H1 (cell line): ENCODE measurements around the gene ARHGAP21. TPM values are rescaled to one million over a fixed set of nuclear protein-coding genes. Genes with fewer than 3 reads are reported as not detected.

Experiments used
- CTCF ChIA-PET: fragments of 300-600 bp; sonication (Branson Sonifier 250); formaldehyde crosslinking; loops from one replicate; lab custom pipeline; 2021; ENCODE audit not compliant: partially characterized antibody; lab: Charles Lee
- POLR2A ChIA-PET: fragments of 300-600 bp; sonication (Branson Sonifier 250); formaldehyde crosslinking; loops from one replicate; lab custom pipeline; 2021; ENCODE audit warnings: inconsistent platforms; ENCODE audit not compliant: partially characterized antibody; lab: Charles Lee
- DNase-seq, 2 experiments: peaks; one replicate each; pipeline versions ENCODE4 v3.0.0 to v3.0.0-alpha.2; 2010 to 2022; ENCODE audit warnings: low spot score in 2 of 2, low read depth in 1 of 2, mixed read lengths in 1 of 2
- FAIRE-seq: peaks from 2 replicates; lab custom pipeline; 2011; peaks lifted over from hg19 to GRCh38; lab: Jason Lieb, UNC
- H2AFZ ChIP-seq: 2 replicates; pipeline ENCODE4 v1.8.1; 2012; ENCODE audit warnings: low read length, inconsistent platforms
- H2AK5ac ChIP-seq: 2 replicates; pipeline ENCODE4 v1.6.1; 2013; ENCODE audit warnings: low read depth, low read length
- H2BK120ac ChIP-seq: replicated peaks from 2 replicates; pipeline ENCODE3; 2013; ENCODE audit warnings: low read depth, low read length, inconsistent platforms
- H2BK12ac ChIP-seq: 2 replicates; pipeline ENCODE4 v1.6.1; 2013; ENCODE audit warnings: low read depth, low read length
- H2BK15ac ChIP-seq: 2 replicates; pipeline ENCODE4 v1.6.1; 2013; ENCODE audit warnings: low read length
- H2BK20ac ChIP-seq: 2 replicates; pipeline ENCODE4 v1.6.1; 2013; ENCODE audit warnings: low read length
- H2BK5ac ChIP-seq: 2 replicates; pipeline ENCODE4 v1.6.1; 2013; ENCODE audit warnings: low read depth, low read length
- H3K14ac ChIP-seq: 2 replicates; pipeline ENCODE4 v1.6.1; 2013; ENCODE audit warnings: inconsistent platforms; ENCODE audit not compliant: insufficient read length
- H3K18ac ChIP-seq: 2 replicates; pipeline ENCODE4 v1.6.1; 2013; ENCODE audit warnings: low read length; ENCODE audit errors: extremely low read depth
- H3K23ac ChIP-seq: 2 replicates; pipeline ENCODE4 v1.6.1; 2013; ENCODE audit warnings: inconsistent platforms; ENCODE audit not compliant: insufficient read length
- H3K23me2 ChIP-seq: 2 replicates; pipeline ENCODE4 v1.6.1; 2013; ENCODE audit warnings: low read depth, low read length
- H3K27ac ChIP-seq: 2 replicates; pipeline ENCODE4 v1.6.1; 2011; ENCODE audit warnings: low read depth, low read length, inconsistent platforms
- H3K27me3 ChIP-seq, 4 experiments: replicated peaks in 1 of 4; 1 replicate in 1 of 4; 2 replicates in 3 of 4; pipeline versions ENCODE4 v1.6.1 to v1.8.1; 2011 to 2013; ENCODE audit warnings: low read length in 3 of 4, mild to moderate bottlenecking in 3 of 4, inconsistent platforms in 2 of 4, mixed read lengths in 2 of 4, moderate library complexity in 1 of 4; ENCODE audit not compliant: control insufficient read depth in 3 of 4, insufficient read depth in 3 of 4; ENCODE audit errors: extremely low read depth in 1 of 4
- H3K36me3 ChIP-seq, 4 experiments: 2 replicates each; pipeline versions ENCODE4 v1.6.1 to v1.8.1; 2011 to 2013; ENCODE audit warnings: mild to moderate bottlenecking in 4 of 4, low read length in 3 of 4, moderate library complexity in 2 of 4, control low read depth in 1 of 4, inconsistent platforms in 1 of 4; ENCODE audit not compliant: insufficient read depth in 4 of 4, control insufficient read depth in 2 of 4
- H3K4ac ChIP-seq: replicated peaks from 2 replicates; pipeline ENCODE3; 2013; ENCODE audit warnings: low read length, low read depth, mixed read lengths, inconsistent platforms; ENCODE audit not compliant: insufficient read length
- H3K4me1 ChIP-seq, 4 experiments: replicated peaks in 1 of 4; 1 replicate in 1 of 4; 2 replicates in 3 of 4; pipeline versions ENCODE4 v1.6.1 to v1.8.1; 2011 to 2013; ENCODE audit warnings: low read length in 3 of 4, inconsistent platforms in 2 of 4, mixed read lengths in 1 of 4; ENCODE audit not compliant: insufficient read depth in 4 of 4, control insufficient read depth in 3 of 4
- H3K4me2 ChIP-seq, 2 experiments: 2 replicates each; pipeline versions ENCODE4 v1.6.1 to v1.8.1; 2011 to 2013; ENCODE audit warnings: low read depth in 2 of 2, low read length in 2 of 2, control low read depth in 1 of 2, inconsistent platforms in 1 of 2, mild to moderate bottlenecking in 1 of 2; ENCODE audit not compliant: insufficient read depth in 1 of 2
- H3K4me3 ChIP-seq, 4 experiments: fragments of 200-600, 300-600 bp in 1 of 4; sonication (generic), shearing (Covaris generic), sonication (Bioruptor Twin) in 1 of 4; 2 replicates each; pipeline versions ENCODE4 v1.5.1 to v1.8.1; 2011 to 2016; ENCODE audit warnings: low read length in 4 of 4, low read depth in 3 of 4, control low read depth in 2 of 4, inconsistent platforms in 2 of 4, mild to moderate bottlenecking in 2 of 4, mixed read lengths in 1 of 4, moderate library complexity in 1 of 4; ENCODE audit not compliant: insufficient read depth in 2 of 4; ENCODE audit errors: extremely low read depth in 1 of 4
- H3K56ac ChIP-seq: replicated peaks from 2 replicates; pipeline ENCODE3; 2013; ENCODE audit warnings: low read depth, mild to moderate bottlenecking, mixed read lengths, low read length, inconsistent platforms; ENCODE audit not compliant: insufficient read length
- H3K79me1 ChIP-seq: 2 replicates; pipeline ENCODE4 v1.6.1; 2013; ENCODE audit warnings: low read depth, low read length, control low read depth
- H3K79me2 ChIP-seq, 2 experiments: 2 replicates each; pipeline versions ENCODE4 v1.6.1 to v1.8.1; 2012 to 2013; ENCODE audit warnings: low read length in 2 of 2, mild to moderate bottlenecking in 2 of 2, inconsistent platforms in 1 of 2; ENCODE audit not compliant: insufficient read depth in 2 of 2, control insufficient read depth in 1 of 2
- H3K9ac ChIP-seq, 4 experiments: replicated peaks in 1 of 4; 1 replicate in 1 of 4; 2 replicates in 3 of 4; pipeline versions ENCODE4 v1.6.1 to v1.8.1; 2011 to 2013; ENCODE audit warnings: low read depth in 3 of 4, low read length in 3 of 4, control low read depth in 2 of 4, mild to moderate bottlenecking in 2 of 4, moderate library complexity in 2 of 4, inconsistent platforms in 1 of 4; ENCODE audit errors: extremely low read depth in 1 of 4
- H3K9me3 ChIP-seq, 2 experiments: 2 replicates each; pipeline versions ENCODE4 v1.6.1 to v1.8.1; 2012 to 2013; ENCODE audit warnings: mild to moderate bottlenecking in 2 of 2, moderate library complexity in 2 of 2, control low read depth in 1 of 2, inconsistent platforms in 1 of 2, low read depth in 1 of 2, low read length in 1 of 2, mixed read lengths in 1 of 2; ENCODE audit not compliant: insufficient read depth in 2 of 2
- H4K20me1 ChIP-seq, 2 experiments: replicated peaks in 1 of 2; 2 replicates each; pipeline versions ENCODE3 to v1.8.1; 2011 to 2013; ENCODE audit warnings: inconsistent platforms in 2 of 2, low read length in 2 of 2, mild to moderate bottlenecking in 1 of 2; ENCODE audit not compliant: insufficient read depth in 2 of 2, control insufficient read depth in 1 of 2
- H4K5ac ChIP-seq: 2 replicates; pipeline ENCODE4 v1.6.1; 2013; ENCODE audit warnings: low read length, low read depth, mixed read lengths, inconsistent platforms; ENCODE audit not compliant: insufficient read length
- H4K8ac ChIP-seq: 2 replicates; pipeline ENCODE4 v1.8.0; 2013; ENCODE audit warnings: mild to moderate bottlenecking, moderate library complexity, low read length, inconsistent platforms; ENCODE audit not compliant: insufficient read depth; ENCODE audit errors: extremely low read depth
- H4K91ac ChIP-seq: replicated peaks from 2 replicates; pipeline ENCODE3; 2013; ENCODE audit warnings: low read length, mixed read lengths, inconsistent platforms; ENCODE audit not compliant: insufficient read length
- E2F6 ChIP-seq: IDR thresholded peaks from 2 replicates; pipeline ENCODE4 v1.6.1; 2012; ENCODE audit warnings: inconsistent platforms
- EGR1 ChIP-seq: IDR thresholded peaks from 2 replicates; pipeline ENCODE4 v1.6.1; 2011; ENCODE audit warnings: low read depth, low read length, borderline replicate concordance
- EZH2 ChIP-seq: fragments of 200-600 bp; sonication (generic); IDR thresholded peaks from 2 replicates; pipeline ENCODE4 v1.7.1; 2012; ENCODE audit warnings: low read depth, mild to moderate bottlenecking, moderate library complexity, low read length, inconsistent platforms; ENCODE audit not compliant: severe bottlenecking
- KDM1A ChIP-seq: fragments of 200-600, 300-600 bp; sonication (generic); IDR thresholded peaks from 2 replicates; pipeline ENCODE4 v1.7.1; 2016; ENCODE audit warnings: mild to moderate bottlenecking, low read length, borderline replicate concordance
- NANOG ChIP-seq: IDR thresholded peaks from 2 replicates; pipeline ENCODE4 v1.6.1; 2011; ENCODE audit warnings: low read length, low read depth, mild to moderate bottlenecking, inconsistent platforms; ENCODE audit not compliant: insufficient read depth, poor library complexity, severe bottlenecking
- RBBP5 ChIP-seq: IDR thresholded peaks from 2 replicates; pipeline ENCODE4 v1.7.1; 2012; ENCODE audit warnings: low read depth, mild to moderate bottlenecking, inconsistent platforms, low read length, moderate library complexity, borderline replicate concordance
- SAP30 ChIP-seq: fragments of 300-600 bp; sonication (generic); IDR thresholded peaks from 2 replicates; pipeline ENCODE4 v1.7.1; 2012; ENCODE audit warnings: low read length, moderate library complexity, mild to moderate bottlenecking, inconsistent platforms; ENCODE audit not compliant: insufficient read depth, insufficient replicate concordance
- SRF ChIP-seq: IDR thresholded peaks from 2 replicates; pipeline ENCODE4 v1.6.1; 2011; ENCODE audit warnings: mild to moderate bottlenecking, low read depth, low read length, moderate library complexity
- SUZ12 ChIP-seq: fragments of 200-600 bp; sonication (generic); IDR thresholded peaks from 2 replicates; pipeline ENCODE4 v1.6.1; 2012; ENCODE audit warnings: mild to moderate bottlenecking, inconsistent platforms, low read length, moderate library complexity, mixed read lengths
- TAF1 ChIP-seq: IDR thresholded peaks from 2 replicates; pipeline ENCODE4 v1.6.1; 2011; ENCODE audit warnings: mild to moderate bottlenecking, low read depth, low read length
- TAF7 ChIP-seq: optimal IDR thresholded peaks from 2 replicates; pipeline ENCODE3; 2011; ENCODE audit warnings: low read depth, mild to moderate bottlenecking, inconsistent platforms, low read length, moderate library complexity, borderline replicate concordance
- USF2 ChIP-seq: IDR thresholded peaks from 2 replicates; pipeline ENCODE4 v1.6.1; 2011; ENCODE audit warnings: low read length, improper control_type of control experiment
- WGBS, 2 experiments: shearing (Covaris generic) in 1 of 2; methylation state at CpG; one replicate each; pipeline versions ENCODE4 v1.1.6 to v1.1.7; 2013 to 2015; ENCODE audit warnings: low lambda C conversion rate in 2 of 2, mixed read lengths in 2 of 2, inconsistent platforms in 1 of 2, low coverage in 1 of 2, missing lambda C conversion rate in 1 of 2; ENCODE audit not compliant: insufficient replicate concordance in 2 of 2, insufficient coverage in 1 of 2, insufficient read length in 1 of 2; ENCODE audit errors: extremely low coverage in 1 of 2, missing lambda C conversion rate in 1 of 2; 5-methylcytosine and 5-hydroxymethylcytosine counted together
- polyA plus RNA-seq, 7 experiments: library from polyadenylated mRNA; depleted of rRNA in 3 of 7; stranded (reverse) in 5 of 7; unstranded in 2 of 7; fragments of >200 nt in 5 of 7; fragments of 200-250 nt in 2 of 7; gene quantifications; 1 replicate in 5 of 7; 2 replicates in 1 of 7; 4 replicates in 1 of 7; pipeline versions ENCODE4 v1.2.1 to v1.2.3, GENCODE V29; 2011 to 2013; ENCODE audit warnings: missing spikeins in 2 of 7, mixed read lengths in 2 of 7
- total RNA-seq: library from RNA; stranded (reverse); fragmentation: NEBNext Ultra II Directional; extraction: Animal tissue kit (Norgen Biotek cat#: 25700); gene quantifications from 2 replicates; pipeline ENCODE4 v1.2.1, GENCODE V29; 2021

The ARHGAP21 gene
- total and polyA plus RNA-seq, 2 of the 8 experiments (the other 6 are each of a cell fraction or from before 2014, with no cell fraction given): 14.4 to 35.3 TPM

- FAIRE-seq (no peak), DNase-seq (no peak)
- Histone ChIP-seq H3K9me3 (no peaks in the 10 kb centered on the region), H3K23ac (no peak overlapping the region), H2BK15ac (no peak overlapping the region), H3K4ac (no peak overlapping the region), H2BK20ac (no peak overlapping the region), H3K4me2 (no peak overlapping the region), H3K4me1 (no peaks in the 10 kb centered on the region), H4K91ac (no peak overlapping the region), H3K18ac (no peak overlapping the region), H3K79me2 (no peaks in the 10 kb centered on the region; a peak in 1 of 4 replicates), H3K23me2 (no peaks in the 10 kb centered on the region), H3K14ac (no peak overlapping the region), H3K79me1 (no peaks in the 10 kb centered on the region), H3K27ac (no peak overlapping the region), H2BK120ac (no peak overlapping the region), H3K56ac (no peak overlapping the region), H3K36me3 (no peaks in the 10 kb centered on the region; a peak in 1 of 8 replicates), H3K9ac (no peak overlapping the region), H2AK5ac (no peak overlapping the region), H2BK12ac (no peak overlapping the region), H4K5ac (no peak overlapping the region), H4K20me1 (no peaks in the 10 kb centered on the region), H4K8ac (no peak overlapping the region), H3K4me3 (no peak overlapping the region), H2BK5ac (no peak overlapping the region), H2AFZ (no peak overlapping the region), H3K27me3 (no peaks in the 10 kb centered on the region)
- ChIA-PET CTCF (interaction anchor here (0.6 to 3.6 kb wide), 9 partner anchors 12 to 465 kb away, joined by 3 to 16 read pairs (median 4); no protein-coding TSS in a partner anchor), POLR2A (no interaction called here)
- WGBS, 2 experiments: 90% methylated on average over 3 of the region's 3 CpGs; no CpG with 5 or more reads in 1 of the 2 experiments
- TF ChIP-seq SUZ12: no peak
- TF ChIP-seq EZH2: no peak
- no peak for TF ChIP-seq SAP30
- no peak for TF ChIP-seq RBBP5
- no peak for TF ChIP-seq SRF
- TF ChIP-seq TAF1: no peak
- no peak for TF ChIP-seq TAF7
- no peak for TF ChIP-seq KDM1A
- TF ChIP-seq EGR1: no peak
- no peak for TF ChIP-seq USF2
- no peak for TF ChIP-seq NANOG
- no peak for TF ChIP-seq E2F6
Measured at GRCh38 chr10:24616536-24616935, 107.2 kb downstream of the ARHGAP21 start.
